ENCODE measurements around the gene CEACAM3.

CEACAM3 gene

GRCh38 chr19:41843371-41843770 is 47.0 kb downstream of the CEACAM3 start:
- no peak for TF ChIP-seq CTCF (IDR thresholded peaks at IDR 0.05; ENCODE audit: low read depth, low read length)
- DNase-seq (ENCODE audit: low read depth in 2 of 2): no peak
- H3K4me3 ChIP-seq (replicated peaks in 1 of 2; ENCODE audit: low read depth in 2 of 2, low read length in 2 of 2): no peak overlapping the region

DNA sequence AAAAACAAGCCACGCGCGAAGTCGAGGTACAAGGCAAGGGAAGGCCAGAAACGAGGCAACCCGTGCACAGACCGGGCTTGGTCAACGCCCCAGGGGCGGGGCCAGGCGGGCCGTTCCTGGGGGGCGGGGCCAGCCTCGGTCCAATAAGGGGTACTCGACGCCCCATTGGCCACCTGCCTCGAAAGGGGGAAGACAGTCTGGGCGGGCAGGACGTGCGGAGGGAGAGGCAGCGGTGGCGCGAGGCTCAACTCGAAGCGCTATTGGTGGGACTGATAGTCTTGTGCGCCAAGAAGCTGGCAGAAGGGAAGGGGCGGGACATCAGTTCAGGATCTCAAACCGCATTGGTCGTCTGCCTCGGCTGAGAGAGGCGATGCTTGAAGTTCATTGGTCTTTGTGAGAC is 48.2 kb downstream of the CEACAM3 start, which contains the start of gene LYPD4:
Gene LYPD4, minus strand, starts transcription at position 83 of the 400 bp plus-strand sequence. CDS start 5,398 bp downstream, outside the sequence.
- TF ChIP-seq CTCF (IDR thresholded peaks at IDR 0.05; ENCODE audit: low read depth, low read length): no peak
- no peak for DNase-seq (ENCODE audit: low read depth in 2 of 2)
- H3K4me3 ChIP-seq (replicated peaks in 1 of 2; ENCODE audit: low read depth in 2 of 2, low read length in 2 of 2): no peak within 1 kb of the TSS

DNA sequence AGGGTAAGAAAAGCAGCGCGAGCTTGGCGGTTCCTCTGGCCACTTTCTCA is 48.4 kb downstream of the CEACAM3 start, which contains the start of gene DMRTC2:
Gene DMRTC2, plus strand, starts transcription at position 42 of the 50 bp plus-strand sequence. CDS start 2,387 bp downstream, outside the sequence.
- TF ChIP-seq CTCF (IDR thresholded peaks at IDR 0.05; ENCODE audit: low read depth, low read length): no peak
- no peak within 1 kb of the TSS for H3K4me3 ChIP-seq (replicated peaks in 1 of 2; ENCODE audit: low read depth in 2 of 2, low read length in 2 of 2)
- DNase-seq (ENCODE audit: low read depth in 2 of 2): no peak

GRCh38 chr19:41845051-41845590 is 48.7 kb downstream of the CEACAM3 start:
- no peak for DNase-seq (ENCODE audit: low read depth in 2 of 2)
- H3K4me3 ChIP-seq (replicated peaks in 1 of 2; ENCODE audit: low read depth in 2 of 2, low read length in 2 of 2): no peak overlapping the region
- TF ChIP-seq CTCF (IDR thresholded peaks at IDR 0.05; ENCODE audit: low read depth, low read length): no peak

DNA sequence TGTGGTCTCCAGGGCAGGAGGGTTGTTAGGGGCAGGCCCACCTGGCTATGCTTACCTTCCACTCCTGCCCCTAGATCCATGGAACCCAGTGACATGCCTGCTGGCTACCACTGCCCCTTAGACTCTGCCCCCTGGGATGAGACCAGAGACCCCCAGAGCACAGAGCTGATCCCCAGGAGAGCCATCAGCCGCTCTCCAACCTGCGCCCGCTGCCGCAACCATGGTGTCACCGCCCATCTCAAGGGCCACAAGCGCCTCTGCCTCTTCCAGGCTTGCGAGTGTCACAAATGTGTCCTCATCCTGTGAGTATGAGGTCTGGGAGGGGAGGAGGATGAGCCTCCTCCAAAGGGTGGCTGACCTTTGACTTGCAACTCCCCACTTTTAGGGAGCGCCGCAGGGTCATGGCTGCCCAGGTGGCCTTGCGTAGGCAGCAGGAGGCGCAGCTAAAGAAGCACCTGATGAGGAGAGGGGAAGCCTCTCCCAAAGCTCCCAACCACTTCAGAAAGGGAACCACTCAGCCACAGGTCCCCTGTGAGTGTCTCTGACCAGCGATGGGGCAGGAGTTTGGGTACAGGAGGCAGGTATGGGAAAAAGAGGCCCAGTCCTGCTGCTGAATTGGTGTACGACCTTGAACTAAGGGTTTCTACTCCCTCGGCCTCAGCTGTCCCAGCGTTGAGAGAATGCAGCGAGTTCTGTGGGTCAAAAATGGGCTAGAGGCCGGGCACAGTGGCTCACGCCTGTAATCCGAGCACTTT is 51.1 kb downstream of the CEACAM3 start:
- TF ChIP-seq CTCF (IDR thresholded peaks at IDR 0.05; ENCODE audit: low read depth, low read length): no peak
- H3K4me3 ChIP-seq (replicated peaks in 1 of 2; ENCODE audit: low read depth in 2 of 2, low read length in 2 of 2): no peak overlapping the region
- DNase-seq (ENCODE audit: low read depth in 2 of 2): no peak

- no peak overlapping the region for H3K4me3 ChIP-seq (replicated peaks in 1 of 2; ENCODE audit: low read depth in 2 of 2, low read length in 2 of 2)
- TF ChIP-seq CTCF (IDR thresholded peaks at IDR 0.05; ENCODE audit: low read depth, low read length): no peak
- no peak for DNase-seq (ENCODE audit: low read depth in 2 of 2)
Measured at GRCh38 chr19:41848666-41849065, 52.3 kb downstream of the CEACAM3 start.

DNA sequence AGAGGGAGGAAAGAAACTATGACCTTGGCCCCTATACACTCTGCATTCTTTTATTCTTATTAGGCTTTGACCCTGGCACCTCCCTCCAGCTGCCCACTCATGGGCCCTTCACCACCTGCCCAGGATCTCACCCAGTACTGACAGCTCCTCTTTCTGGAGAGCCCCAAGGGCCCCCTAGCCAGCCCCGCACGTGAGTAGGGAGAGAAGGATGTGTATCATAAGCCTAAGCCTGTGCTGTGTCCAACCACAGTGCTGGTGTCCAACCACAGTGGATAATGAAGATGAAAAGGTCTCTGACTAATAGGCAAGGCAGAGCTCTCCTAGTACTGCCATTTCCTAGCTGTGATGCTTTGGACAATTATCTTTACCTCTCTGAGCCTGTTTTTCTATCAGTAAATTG is 52.7 kb downstream of the CEACAM3 start:
- DNase-seq (ENCODE audit: low read depth in 2 of 2): no peak
- H3K4me3 ChIP-seq (replicated peaks in 1 of 2; ENCODE audit: low read depth in 2 of 2, low read length in 2 of 2): no peak overlapping the region
- no peak for TF ChIP-seq CTCF (IDR thresholded peaks at IDR 0.05; ENCODE audit: low read depth, low read length)

Measured in cardiac fibroblast (primary cell).